HG02852 (cell line): ENCODE measurements around the gene ISYNA1.

Experiments used
- ATAC-seq: cut with Tn5 transposase; IDR thresholded peaks from one replicate; pipeline ENCODE4 v1.9.1; 2021; ENCODE audit warnings: mild to moderate bottlenecking, moderate library complexity; ENCODE audit not compliant: unreplicated experiment

The ISYNA1 gene

DNA sequence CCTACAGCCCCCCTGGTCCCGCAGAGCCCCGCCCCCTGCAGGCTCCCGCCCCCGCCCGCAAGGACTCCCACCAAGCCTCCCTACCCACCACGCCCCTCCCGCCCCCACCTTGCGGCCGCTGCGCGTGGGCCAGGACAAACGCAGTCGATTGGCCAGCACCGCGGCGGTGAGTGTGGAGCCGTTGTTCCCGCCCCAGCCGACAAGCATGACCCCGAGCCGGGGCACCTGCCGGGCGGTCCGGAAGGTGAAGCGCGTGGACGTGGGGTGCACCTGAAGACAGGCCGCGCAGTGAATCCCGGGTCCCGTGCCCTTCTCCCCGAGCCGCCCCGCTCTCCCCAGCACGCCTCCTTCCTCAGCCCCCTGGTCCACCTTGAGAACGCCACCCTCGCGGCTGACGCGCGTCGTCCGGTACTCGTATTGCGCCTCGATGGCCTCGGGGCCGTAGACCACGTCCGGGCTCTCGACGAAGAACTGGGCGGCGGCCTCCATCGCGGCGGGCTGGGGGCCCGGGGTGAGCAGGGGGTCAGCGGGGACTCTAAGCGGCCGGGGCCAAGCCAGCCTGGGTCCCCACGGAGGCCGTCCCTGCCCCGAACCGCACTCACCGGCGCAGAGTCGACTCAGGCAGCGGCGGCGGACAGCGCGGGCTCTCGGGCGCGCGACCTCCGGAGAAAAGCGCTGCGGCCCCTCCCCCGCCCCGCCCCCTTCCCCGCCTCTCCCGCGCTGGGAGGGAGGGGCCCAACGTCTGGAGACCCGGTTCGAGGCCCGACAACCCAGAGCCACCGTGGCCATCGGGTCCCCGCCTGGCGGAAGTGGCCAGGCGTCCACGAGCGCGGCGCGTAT is at the start of gene ISYNA1:
ISYNA1 (minus strand) TSS at position 643 of the 840 bp plus-strand sequence; CDS start at position 489, 154 bp downstream.
- no peak for ATAC-seq

DNA sequence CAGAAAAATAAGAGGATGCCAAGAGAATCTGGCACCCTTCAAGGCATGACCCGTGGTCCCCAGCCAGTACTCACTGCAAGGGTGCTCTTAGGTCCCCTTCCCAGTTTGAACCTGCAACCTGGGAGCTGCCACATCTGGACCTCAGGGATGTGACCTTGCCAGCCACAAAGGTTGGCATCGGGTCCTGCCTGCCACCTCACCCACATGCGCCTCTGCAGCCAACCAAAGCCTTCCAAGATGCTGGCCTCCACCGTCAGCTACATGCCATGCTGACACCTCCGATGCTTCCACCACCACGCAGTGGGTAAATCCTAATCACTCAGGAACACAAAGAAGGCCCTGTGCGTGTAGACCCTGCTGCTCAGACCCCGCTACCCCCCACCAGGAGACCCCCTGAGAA is 48.8 kb upstream of the ISYNA1 start:
- ATAC-seq = no peak

DNA sequence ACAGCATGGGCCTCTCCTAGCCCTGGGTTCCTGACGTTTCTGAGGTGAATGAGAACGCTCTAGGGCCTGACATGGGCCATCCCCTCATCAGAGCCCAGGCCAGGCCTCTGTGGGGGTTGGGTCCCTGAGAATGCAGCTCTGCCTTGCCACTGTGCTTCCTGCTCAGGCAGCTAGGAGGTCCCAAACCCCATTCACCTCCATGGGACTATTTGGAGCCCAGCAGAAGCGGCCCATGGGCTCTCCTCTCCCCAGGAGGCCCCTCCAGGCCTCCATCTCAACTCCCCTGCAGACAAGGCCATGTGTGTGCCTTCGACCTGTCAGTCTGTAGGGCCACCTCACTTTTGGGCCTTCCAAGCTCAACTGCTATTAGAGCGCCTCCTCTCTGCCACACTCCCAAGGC is 47.1 kb upstream of the ISYNA1 start:
- no peak for ATAC-seq

DNA sequence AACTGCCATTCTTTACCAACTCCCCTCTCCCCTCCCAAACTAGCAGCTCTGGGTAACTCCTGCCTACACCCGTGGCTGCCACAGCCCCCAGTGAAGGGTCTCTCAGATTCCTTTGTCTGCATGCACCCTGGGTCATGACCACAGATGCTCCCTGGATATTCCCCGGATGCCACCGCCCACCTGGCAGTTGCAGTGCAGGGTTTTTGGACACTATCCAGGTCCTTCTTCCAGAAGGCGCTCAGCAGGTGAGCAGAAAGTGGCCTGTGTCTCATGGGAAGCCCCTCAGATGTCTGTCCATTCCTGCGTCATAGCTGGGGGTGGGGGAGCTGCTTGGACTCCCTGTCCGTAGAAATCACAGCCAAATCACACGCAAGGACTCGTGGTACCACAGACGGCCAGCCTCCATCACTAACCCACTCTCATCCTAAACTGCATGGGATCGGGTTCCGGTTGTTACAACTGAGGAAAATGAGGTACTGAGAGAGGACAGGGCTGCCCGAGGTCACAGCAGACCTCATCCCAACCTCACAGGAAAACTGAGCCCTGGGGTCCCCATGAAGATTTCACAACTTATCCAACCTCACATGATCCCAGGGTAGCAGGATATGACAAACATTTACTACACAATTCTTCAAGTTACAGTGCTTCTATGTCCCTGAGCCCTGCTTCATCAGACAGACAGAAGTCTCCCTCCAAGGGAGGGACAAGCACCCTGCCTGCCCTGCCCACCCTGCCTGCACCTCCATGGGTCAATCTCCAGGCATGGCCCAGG is 45.4 kb upstream of the ISYNA1 start:
- ATAC-seq = no peak

DNA sequence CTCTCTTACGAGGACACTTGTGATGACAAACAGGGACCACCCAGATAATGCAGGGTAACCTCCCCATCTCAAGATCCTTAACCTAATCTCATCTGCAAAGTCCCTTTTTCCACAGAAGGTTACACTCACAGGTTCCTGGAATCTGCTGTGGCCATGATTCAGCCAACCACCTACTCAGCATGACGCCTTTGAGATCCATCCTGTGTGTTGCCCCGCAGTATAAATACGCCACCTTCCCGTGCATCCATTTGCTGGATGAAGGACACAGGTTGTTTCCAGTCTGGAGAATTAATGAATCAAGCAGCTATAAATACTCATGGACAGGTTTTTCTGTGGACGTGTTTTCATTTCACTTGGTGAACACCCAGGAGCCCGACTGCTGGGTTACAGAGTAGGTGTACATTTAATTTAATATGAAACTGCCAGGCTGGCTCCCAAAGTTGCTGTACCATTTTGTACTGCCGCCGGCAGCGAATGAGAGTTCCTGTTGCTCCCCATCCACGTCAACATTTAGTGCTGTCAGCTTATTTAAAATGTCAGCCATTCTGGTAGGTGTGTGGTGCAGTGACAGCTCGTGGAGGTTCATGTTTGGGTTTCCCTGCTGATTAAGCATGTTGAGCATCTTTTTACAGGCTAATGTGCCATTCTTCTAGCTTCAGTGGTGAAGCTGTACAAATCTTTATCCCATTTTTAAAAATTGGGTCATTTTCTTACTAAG is 43.7 kb upstream of the ISYNA1 start:
- no peak for ATAC-seq

DNA sequence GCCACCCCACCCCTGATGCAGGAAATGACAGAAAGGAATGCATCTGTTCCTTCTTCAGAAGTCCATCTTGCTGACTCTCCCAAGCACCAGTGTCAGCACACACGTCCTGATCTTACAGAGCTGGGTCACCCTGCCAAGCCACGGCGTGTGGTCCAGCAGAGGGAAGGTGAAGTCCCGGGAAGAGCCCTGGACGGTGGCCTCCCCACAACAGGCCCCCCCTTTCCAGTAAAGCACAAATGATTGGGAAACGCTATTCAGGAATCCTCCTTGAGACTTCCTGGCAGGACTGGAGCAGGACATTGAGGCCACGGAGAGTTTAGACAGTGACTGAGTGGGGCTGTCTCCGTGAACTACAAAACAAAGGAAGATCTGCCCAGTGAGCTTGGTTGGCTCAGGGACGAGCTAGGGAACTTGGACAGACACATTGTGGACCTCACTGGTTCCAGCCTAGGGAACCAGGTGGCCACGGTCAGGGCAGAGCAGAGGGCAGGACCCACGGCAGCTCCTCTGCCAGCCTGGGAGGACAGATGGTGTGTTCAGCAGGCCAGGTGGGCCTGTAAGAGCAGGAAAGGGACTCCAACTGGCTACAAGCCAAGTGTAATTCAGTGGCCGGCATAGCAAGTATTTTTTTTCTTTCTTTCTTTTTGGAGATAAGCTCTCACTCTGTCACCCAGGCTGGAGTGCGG is 42.2 kb upstream of the ISYNA1 start:
- ATAC-seq = no peak

DNA sequence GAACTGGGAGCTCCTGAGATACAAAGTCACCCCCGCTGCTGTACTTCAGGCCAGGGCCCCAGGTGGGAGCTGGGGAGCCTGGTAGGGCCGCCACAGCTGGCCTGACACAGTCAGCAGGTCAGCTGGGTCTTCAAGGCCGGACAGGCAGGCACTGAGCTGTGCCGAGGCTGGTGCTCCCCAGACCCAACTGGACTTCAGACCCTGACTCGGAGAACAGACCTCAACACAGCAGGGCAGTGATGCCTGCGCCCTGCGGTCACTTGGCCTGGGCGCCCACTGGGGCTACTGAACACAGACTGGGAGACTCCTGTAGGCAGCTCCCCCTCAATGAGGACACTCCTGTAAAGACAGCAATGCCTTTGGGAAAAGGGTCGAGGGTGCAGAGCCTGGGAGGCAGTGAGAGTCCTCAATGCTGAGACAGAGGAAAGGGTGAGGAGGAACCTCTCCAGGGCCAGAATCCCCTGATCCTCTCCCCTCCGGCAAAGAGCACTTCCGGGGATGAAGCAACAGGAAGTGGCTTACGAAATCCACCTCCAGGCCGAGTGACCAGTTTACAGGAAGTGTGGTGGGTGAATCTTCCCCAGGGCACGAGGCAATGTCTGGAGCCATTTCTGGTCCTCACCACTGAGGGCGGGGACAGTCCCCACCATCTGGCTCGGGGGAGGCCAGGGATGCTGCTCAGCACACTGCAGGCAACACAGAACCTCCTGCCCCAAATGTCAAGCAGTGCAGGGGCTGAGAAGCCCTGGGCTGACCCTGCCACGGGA is 40.8 kb upstream of the ISYNA1 start:
- ATAC-seq = peak; percentile 80

DNA sequence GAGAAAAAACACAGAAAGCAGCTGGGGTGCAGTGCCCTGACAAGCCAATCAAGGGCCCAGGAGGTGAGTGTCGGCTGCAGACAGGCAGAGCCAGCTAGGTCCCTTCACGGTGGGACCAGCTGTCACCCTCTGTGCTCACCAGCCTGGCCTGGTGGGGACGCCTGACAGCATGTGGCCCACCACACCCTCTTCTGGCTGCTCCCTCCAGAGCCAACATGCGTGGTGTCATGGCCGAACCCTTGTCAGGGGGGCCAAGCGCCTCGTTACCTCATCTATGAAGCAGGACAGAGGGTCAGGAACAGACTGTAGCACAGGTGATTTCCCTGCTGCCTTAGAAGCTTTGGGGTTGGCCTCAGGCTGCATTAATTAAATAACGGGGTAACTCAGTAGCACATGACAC is 40.0 kb upstream of the ISYNA1 start:
- ATAC-seq = no peak

DNA sequence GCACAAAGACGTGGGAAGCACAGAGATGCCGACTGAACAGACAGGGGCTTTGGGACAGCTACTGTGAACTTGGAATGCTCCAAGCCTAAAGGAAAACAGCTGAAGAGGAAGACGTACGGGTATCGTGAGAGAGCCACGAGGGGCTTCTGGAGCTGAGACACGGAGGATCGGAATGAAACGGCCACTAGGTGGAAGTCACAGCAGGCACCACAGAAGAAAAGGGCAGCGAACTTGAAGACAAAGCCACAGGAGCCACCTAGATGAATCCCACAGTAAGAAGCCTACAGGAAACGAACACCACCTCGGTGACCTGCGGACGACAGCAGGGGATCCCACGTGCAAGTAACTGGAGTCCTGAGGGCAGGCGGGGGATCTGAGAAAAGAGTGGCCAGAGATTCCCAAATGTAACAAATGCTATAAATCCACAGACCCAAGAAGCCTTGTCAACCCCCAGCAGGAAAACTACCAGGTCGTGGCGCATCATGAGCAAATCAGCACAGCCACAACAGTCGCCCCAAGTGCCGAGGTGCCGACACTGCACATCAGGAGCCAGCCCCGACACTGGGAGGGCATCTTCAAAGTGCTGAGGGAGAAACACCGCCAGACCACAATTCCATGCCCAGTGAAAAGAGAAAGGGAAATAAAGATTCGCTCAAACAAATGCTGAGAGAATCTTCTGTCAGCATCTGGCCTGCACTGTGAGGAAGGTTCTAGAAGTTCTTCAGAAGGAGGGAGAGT is 39.3 kb upstream of the ISYNA1 start:
- no peak for ATAC-seq

DNA sequence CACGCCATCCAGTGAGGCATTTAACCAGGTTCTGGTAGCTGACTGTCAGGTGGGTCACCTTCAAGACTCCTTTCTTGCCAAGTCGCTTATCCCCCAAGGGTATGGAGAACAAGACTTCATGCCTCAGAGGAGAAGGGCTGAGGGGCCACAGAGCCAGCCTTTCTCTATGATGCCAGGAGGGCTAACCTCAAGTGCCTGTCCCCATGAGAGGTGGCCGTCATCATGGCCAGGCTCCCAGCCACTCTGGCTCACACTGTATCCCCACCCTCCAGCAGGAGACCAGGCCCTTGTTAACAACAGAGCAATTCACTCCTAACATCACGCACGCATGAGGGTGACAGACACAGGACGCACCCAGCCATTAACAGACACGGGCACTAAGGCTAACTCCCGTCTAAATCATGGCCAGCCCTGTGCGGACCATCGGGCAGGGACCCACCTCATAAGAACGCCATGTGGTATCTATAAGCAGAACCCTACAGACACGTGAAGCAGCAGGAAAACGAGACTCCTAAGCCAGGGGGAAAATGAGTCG is 38.6 kb upstream of the ISYNA1 start:
- ATAC-seq = no peak

DNA sequence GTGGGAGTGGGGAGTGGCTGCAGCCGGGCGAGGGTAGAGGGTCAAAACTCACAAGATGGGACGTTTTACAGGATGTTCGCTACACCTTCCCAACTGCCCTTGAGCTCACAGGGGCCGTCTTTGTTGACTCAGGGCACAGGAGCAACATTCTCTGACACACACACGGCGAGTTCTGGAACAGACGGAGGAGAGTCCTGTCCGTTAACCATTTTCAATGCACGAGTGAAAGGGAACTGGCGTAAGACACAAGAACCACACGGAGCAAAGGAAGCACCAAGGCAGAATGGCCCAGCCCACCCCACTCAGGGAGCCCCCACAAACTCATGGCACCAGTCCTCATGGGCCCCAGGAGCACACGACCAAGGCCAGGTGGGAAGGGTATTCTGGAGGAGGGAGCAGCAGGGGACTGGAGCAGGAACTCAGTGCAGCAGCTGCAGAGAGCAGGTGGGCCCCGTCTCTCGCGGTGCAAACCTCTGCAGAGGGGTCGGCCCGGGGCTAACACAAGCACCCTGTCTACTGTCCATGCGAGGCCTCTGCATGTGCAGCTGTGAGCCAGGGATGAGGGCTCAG is 37.9 kb upstream of the ISYNA1 start:
- no peak for ATAC-seq

DNA sequence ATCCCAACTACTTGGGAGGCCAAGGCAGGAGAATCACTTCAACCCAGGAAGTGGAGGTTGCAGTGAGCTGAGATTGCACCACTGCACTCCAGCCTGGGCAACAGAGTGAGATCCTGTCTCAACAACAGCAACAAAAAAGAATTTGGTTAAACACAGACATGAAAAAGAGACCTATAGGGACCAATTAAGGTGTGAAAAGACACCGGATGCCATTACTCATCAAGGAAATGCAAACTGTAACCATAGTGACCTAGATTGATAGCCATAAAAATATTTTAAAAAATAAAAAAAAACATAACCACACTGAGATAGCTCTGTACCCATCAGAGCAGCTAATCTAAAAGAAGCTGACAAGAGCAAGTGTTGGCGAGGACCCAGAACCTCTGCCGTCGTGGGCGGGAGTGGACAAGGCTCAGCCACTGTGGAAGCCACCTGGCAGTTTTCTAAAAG is 37.1 kb upstream of the ISYNA1 start:
- ATAC-seq = no peak

DNA sequence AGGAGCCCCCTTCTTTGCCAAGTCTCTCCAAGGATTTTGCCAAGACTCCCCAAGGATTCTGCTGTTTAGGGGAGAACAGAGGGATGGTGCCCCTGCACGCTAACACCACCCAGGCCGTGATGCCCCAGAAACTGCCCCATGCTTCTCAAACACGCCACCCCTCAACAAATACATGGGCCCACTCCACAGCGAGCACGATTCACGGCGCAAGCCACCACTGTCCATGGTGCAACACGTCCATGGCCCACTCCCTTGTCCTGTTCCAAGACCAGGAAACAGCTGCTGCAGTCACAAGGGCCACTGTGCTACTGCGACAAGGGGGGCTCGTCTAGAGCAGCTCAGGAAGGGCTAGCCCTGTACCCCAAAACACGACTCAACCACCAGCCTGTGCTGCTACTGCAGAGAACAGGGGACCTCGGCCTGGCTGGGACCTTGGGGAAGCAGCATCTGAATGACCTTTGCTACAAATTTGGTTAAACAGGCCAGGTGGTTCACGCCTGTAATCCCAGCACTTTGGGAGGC is 36.5 kb upstream of the ISYNA1 start:
- ATAC-seq = no peak

DNA sequence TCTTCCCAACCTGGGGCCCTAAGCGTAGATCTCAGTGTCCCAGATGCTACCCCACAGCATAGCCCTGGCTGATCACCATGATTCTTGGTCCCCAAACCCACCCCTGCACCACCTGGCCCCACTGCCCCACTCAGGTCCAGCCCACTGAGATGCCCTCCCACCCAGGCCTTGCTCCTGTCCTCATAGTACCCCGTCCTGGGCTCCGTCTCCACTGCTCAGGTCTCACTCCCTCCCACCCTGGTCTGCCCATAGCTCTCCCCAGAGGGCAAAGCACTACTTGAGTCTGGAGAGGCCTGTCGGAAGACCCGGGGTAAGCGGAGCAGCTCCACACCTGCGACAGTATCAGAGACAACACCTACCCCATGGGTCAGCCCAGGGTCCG is 35.8 kb upstream of the ISYNA1 start:
- ATAC-seq = no peak

DNA sequence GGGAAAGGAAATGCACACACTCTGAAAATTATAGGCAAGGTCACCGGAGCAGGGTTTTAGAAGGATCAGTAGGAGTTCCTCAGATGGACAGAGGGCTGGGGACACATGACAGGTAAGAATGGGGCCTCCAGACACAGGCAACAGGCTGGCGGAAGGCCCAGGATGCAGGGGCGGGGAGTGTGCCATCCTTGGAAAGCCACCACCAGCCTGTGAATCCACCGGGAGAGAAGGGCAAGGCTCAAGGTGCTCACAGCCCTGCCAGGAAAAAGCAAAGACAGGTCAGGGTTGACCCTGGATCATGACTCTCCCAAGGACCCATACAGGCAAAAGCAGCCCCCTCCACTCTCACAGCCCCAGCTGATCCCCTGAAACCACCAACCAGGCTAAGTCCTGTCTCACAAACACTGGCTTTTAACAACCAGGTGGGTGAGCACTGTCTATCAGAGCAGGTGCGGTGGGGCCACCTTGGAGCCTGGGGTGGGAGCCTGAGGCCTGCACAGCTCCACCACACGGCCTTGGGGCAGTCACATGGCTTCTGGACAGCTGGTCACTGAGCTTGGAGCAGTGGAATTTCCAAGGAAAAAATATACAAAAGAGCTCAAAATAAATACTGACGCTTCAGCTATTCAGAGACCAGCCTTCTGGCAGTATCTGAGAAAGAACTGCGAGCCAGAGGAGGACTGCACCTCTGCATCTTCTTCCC is 35.2 kb upstream of the ISYNA1 start:
- ATAC-seq = no peak

DNA sequence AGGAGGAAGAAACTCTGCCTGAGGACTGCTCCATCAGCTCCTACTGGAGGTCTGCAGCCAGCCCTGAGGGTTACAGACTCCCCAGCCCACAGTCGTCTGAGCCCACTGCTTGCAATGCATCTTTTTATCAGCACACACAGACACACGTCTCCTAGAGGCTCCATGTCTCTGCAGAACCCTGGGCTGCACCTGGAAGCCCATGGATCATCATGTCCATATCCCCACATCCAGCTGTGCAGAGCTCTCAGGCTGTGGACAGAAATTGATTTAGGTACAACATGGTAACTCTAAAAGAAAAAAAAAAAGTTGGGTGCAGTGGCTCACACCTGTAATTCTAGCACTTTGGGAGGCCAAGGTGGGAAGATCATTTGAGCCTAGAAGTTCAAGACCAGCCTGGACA is 32.9 kb upstream of the ISYNA1 start:
- no peak for ATAC-seq

DNA sequence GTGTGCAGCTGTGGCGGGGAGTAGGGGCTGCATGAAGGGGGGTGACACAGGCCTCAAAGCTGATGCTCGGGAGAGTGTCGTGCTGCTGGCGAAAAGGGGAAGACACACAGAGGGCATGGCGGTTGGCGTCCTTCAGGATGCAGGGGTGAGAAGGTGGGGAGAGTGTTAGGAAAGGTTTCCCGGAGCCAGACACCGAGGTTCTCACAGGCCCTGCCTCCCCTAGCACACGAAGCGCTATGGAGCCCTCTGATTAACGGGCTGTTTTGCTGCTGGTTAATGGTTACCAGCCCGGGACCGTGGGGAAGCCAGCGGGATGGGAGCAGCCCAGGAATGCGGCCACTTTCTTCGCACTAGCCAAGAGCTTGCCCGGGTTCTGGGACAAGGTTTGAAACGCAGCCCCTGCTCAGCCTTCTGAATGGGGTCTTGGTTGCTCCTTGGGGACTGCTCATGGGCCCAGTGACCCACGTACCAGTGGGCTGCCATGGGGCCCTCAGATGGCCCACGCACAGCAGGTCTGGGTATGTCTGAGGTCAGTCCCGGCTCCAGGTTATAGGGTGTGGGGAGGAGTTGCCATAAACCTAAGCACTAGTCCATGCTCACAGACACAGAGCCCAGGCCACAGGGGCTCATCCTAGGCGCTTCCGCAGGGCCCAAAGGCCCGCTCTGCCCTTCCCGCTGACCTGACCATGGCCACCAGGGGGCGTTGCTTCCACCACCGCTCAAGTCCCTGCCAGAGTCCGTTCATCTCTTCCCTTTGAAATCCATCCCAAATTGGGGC is 31.3 kb upstream of the ISYNA1 start:
- ATAC-seq = no peak
